Measurements from ENCODE around the gene SDCCAG8. TPM values are rescaled to one million over a fixed set of nuclear protein-coding genes. Genes with fewer than 3 reads are reported as not detected.

Gene SDCCAG8
- total and polyA plus RNA-seq, 2 of the 8 experiments (the other 6 are each of a cell fraction or from before 2014, with no cell fraction given): 15.6 to 21.0 TPM

DNA sequence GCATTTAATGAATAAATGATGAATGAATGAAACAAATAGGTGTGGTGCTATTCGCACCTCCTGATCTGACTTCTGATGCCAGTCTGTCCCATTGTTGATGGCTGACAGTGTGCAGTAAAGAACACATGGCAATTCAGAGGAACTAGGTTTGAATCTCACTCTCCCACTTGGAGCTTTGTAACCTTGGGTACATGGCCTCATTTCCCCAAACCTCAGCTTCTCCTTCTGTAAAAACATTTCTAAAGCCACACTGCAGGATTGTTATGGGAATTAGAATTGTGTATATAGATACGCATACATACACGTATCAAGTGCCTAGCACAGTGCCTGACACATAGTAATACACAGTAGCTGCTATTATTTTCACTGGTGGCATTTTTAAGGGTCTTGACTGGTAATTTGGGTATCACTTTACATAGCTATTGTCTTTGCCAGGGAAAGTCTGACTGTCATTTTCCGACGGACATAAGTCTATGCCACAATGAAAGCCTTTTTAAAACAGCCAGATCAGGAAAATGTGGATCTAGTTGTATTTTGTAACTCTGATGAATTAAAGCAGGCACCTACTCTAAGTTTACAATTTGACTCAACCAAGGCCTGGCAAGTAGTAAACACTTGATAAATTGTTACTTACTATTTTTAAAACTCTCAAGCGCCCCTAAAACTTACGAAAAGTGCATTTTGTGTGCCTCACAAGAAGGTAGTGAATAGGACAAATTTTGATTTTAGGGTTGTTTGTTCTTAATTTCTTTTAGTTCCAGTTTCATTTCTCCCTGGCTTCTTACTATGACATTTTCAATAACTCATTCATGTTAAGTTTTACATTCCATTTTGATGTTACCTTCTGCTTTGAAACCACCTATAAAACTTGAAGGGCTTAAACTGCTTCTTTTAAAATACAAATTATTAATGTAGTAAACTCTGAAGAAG, 164.4 kb downstream of the SDCCAG8 start:
- H4K5ac ChIP-seq (ENCODE audit: insufficient read length, low read depth, low read length): no peak overlapping the region
- no peak overlapping the region for H4K8ac ChIP-seq (ENCODE audit: extremely low read depth, insufficient read depth, low read length)
- H3K9me3 ChIP-seq (ENCODE audit: insufficient read depth in 2 of 2, low read depth in 1 of 2, low read length in 1 of 2): no peaks in the 10 kb centered on the region
- H3K36me3 ChIP-seq (ENCODE audit: control insufficient read depth in 2 of 4, insufficient read depth in 4 of 4, low read length in 3 of 4): no peaks in the 10 kb centered on the region
- H3K27me3 ChIP-seq (replicated peaks in 1 of 4; ENCODE audit: control insufficient read depth in 3 of 4, extremely low read depth in 1 of 4, insufficient read depth in 3 of 4, low read length in 3 of 4): peaks cover 0 to 2% (median 0%) of the 10 kb centered on the region in 4 experiments; a peak in 1 of 7 replicates
- H3K4me2 ChIP-seq (ENCODE audit: insufficient read depth in 1 of 2, low read depth in 2 of 2, low read length in 2 of 2): no peak overlapping the region
- DNase-seq (ENCODE audit: low read depth in 1 of 2, low spot score in 2 of 2) (no peak), FAIRE-seq (no peak)
- no peak overlapping the region for H2BK120ac ChIP-seq (replicated peaks; ENCODE audit: low read depth, low read length)
- H3K4me3 ChIP-seq (ENCODE audit: extremely low read depth in 1 of 4, insufficient read depth in 2 of 4, low read depth in 3 of 4, low read length in 4 of 4): no peak overlapping the region
- H4K20me1 ChIP-seq (replicated peaks in 1 of 2; ENCODE audit: control insufficient read depth in 1 of 2, insufficient read depth in 2 of 2, low read length in 2 of 2): no peaks in the 10 kb centered on the region
- H4K91ac ChIP-seq (replicated peaks; ENCODE audit: insufficient read length, low read length): no peak overlapping the region
- H2BK5ac ChIP-seq (ENCODE audit: low read depth, low read length): no peak overlapping the region
- H3K9ac ChIP-seq (replicated peaks in 1 of 4; ENCODE audit: extremely low read depth in 1 of 4, low read depth in 3 of 4, low read length in 3 of 4): no peak overlapping the region
- no peak overlapping the region for H2BK20ac ChIP-seq (ENCODE audit: low read length)
- no peak overlapping the region for H2BK12ac ChIP-seq (ENCODE audit: low read depth, low read length)
- H3K56ac ChIP-seq (replicated peaks; ENCODE audit: insufficient read length, low read depth, low read length): no peak overlapping the region
- H3K4ac ChIP-seq (replicated peaks; ENCODE audit: insufficient read length, low read depth, low read length): no peak overlapping the region
- ChIA-PET POLR2A (ENCODE audit: partially characterized antibody) (no interaction called here), CTCF (ENCODE audit: partially characterized antibody) (interaction anchor here (0.6 to 2.6 kb wide), 3 partner anchors 10 to 455 kb away, joined by 3 to 13 read pairs (median 8); no protein-coding TSS in a partner anchor)
- no peak overlapping the region for H2AK5ac ChIP-seq (ENCODE audit: low read depth, low read length)
- H3K79me1 ChIP-seq (ENCODE audit: low read depth, low read length): no peaks in the 10 kb centered on the region
- H3K4me1 ChIP-seq (replicated peaks in 1 of 4; ENCODE audit: control insufficient read depth in 3 of 4, insufficient read depth in 4 of 4, low read length in 3 of 4): peaks cover 0 to 4% (median 4%) of the 10 kb centered on the region in 4 experiments; a peak in 4 of 7 replicates
- H2AFZ ChIP-seq (ENCODE audit: low read length): no peak overlapping the region
- no peak overlapping the region for H2BK15ac ChIP-seq (ENCODE audit: low read length)
- H3K27ac ChIP-seq (ENCODE audit: low read depth, low read length): no peak overlapping the region
- H3K18ac ChIP-seq (ENCODE audit: extremely low read depth, low read length): no peak overlapping the region
- 92% methylated on average over 7 of the region's 7 CpGs; no CpG with 5 or more reads in 1 of the 2 experiments for WGBS, 2 experiments (ENCODE audit: extremely low coverage in 1 of 2, insufficient coverage in 1 of 2, insufficient read length in 1 of 2, insufficient replicate concordance in 2 of 2, low coverage in 1 of 2, low lambda C conversion rate in 2 of 2, missing lambda C conversion rate in 1 of 2)
- no peak overlapping the region for H3K14ac ChIP-seq (ENCODE audit: insufficient read length)
- H3K23ac ChIP-seq (ENCODE audit: insufficient read length): no peak overlapping the region
- no peaks in the 10 kb centered on the region for H3K79me2 ChIP-seq (ENCODE audit: control insufficient read depth in 1 of 2, insufficient read depth in 2 of 2, low read length in 2 of 2)
- no peaks in the 10 kb centered on the region for H3K23me2 ChIP-seq (ENCODE audit: low read depth, low read length)
- TF ChIP-seq POLR2AphosphoS5 (IDR thresholded peaks at IDR 0.05; ENCODE audit: low read depth, low read length): no peak
- TF ChIP-seq POLR2A (IDR thresholded peaks at IDR 0.05; ENCODE audit: control extremely low read depth in 1 of 2, low read depth in 2 of 2, low read length in 2 of 2): no peak
- TF ChIP-seq CBX5 (IDR thresholded peaks at IDR 0.05; ENCODE audit: low read depth, low read length): no peak
- TF ChIP-seq, protein P1, sequence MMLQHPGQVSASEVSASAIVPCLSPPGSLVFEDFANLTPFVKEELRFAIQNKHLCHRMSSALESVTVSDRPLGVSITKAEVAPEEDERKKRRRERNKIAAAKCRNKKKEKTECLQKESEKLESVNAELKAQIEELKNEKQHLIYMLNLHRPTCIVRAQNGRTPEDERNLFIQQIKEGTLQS (IDR thresholded peaks at IDR 0.05; ENCODE audit: insufficient read depth, low read depth, low read length): no peak
- no peak for TF ChIP-seq BCL11A (IDR thresholded peaks at IDR 0.05; ENCODE audit: low read depth in 2 of 2, low read length in 2 of 2)
- TF ChIP-seq HDAC6 (IDR thresholded peaks at IDR 0.05; ENCODE audit: low read depth, low read length): no peak
- TF ChIP-seq PHF8 (conservative IDR thresholded peaks at IDR 0.05; ENCODE audit: low read depth, low read length): no peak
- TF ChIP-seq CHD2 (IDR thresholded peaks at IDR 0.05; ENCODE audit: low read length): no peak
- no peak for TF ChIP-seq SRF (IDR thresholded peaks at IDR 0.05; ENCODE audit: low read depth, low read length)
- TF ChIP-seq TCF12 (IDR thresholded peaks at IDR 0.05; ENCODE audit: low read depth, low read length): no peak
- TF ChIP-seq, protein P2, sequence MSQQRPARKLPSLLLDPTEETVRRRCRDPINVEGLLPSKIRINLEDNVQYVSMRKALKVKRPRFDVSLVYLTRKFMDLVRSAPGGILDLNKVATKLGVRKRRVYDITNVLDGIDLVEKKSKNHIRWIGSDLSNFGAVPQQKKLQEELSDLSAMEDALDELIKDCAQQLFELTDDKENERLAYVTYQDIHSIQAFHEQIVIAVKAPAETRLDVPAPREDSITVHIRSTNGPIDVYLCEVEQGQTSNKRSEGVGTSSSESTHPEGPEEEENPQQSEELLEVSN (IDR thresholded peaks at IDR 0.05): no peak
- no peak for TF ChIP-seq MAFK (IDR thresholded peaks at IDR 0.05; ENCODE audit: low read depth, low read length)

All from H1 (cell line).